ENCODE measurements around the gene ANXA11.

The ANXA11 gene

DNA sequence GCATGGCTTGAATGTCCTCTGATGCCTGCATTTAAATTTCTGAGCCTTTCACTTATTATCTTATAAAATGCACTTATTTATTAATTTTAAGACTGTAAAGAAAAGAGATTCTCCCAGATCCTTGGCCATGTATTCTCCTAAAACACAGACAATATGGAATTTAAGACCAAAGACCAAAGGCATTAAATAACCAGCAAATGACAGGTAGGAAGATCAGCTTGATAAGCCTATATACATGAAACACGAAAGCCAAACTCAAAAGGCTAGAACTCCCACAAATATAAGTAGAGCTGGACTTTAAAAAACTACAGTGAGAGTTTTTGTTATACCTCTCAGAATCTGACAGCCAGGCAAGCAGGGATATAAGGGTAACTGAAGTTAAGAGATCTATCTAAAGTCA is 5.1 kb downstream of the ANXA11 start:
- no peak for ATAC-seq (ENCODE audit: insufficient read depth, low read depth)
- H3K27ac ChIP-seq (ENCODE audit: low read length) = no peak overlapping the region
- TF ChIP-seq CTCF (IDR thresholded peaks at IDR 0.05; ENCODE audit: borderline replicate concordance, extremely low read depth, low read length, poor library complexity, severe bottlenecking) = no peak
- H3K9ac ChIP-seq (ENCODE audit: low read depth, low read length) = no peak overlapping the region
- DNase-seq = no peak
- H2AFZ ChIP-seq (ENCODE audit: low read depth, low read length) = no peak overlapping the region
- H3K4me1 ChIP-seq (ENCODE audit: insufficient read depth, low read length) = peaks cover 22% of the 10 kb centered on the region
- H3K36me3 ChIP-seq (ENCODE audit: insufficient read depth, low read length) = peaks cover under 1% of the 10 kb centered on the region
- peaks cover 54% of the 10 kb centered on the region for H4K20me1 ChIP-seq (ENCODE audit: insufficient read depth, low read length)
- peaks cover 87% of the 10 kb centered on the region for H3K79me2 ChIP-seq (ENCODE audit: insufficient read depth, low read length)
- H3K4me2 ChIP-seq (ENCODE audit: insufficient read depth, low read length) = no peak overlapping the region
- H3K27me3 ChIP-seq (ENCODE audit: insufficient read depth, low read length, poor library complexity) = no peaks in the 10 kb centered on the region
- no peak overlapping the region for H3K4me3 ChIP-seq (ENCODE audit: low read depth in 1 of 2, low read length in 2 of 2)
- H3K9me3 ChIP-seq (ENCODE audit: insufficient read depth, low read length, severe bottlenecking) = no peaks in the 10 kb centered on the region

GRCh38 chr10:80199828-80200227 is 5.5 kb downstream of the ANXA11 start:
- no peak overlapping the region for H3K27ac ChIP-seq (ENCODE audit: low read length)
- H3K9ac ChIP-seq (ENCODE audit: low read depth, low read length) = no peak overlapping the region
- TF ChIP-seq EZH2 (IDR thresholded peaks at IDR 0.05; ENCODE audit: borderline replicate concordance, low read depth, low read length, severe bottlenecking) (no peak), CTCF (IDR thresholded peaks at IDR 0.05; ENCODE audit: borderline replicate concordance, extremely low read depth, low read length, poor library complexity, severe bottlenecking) (no peak)
- no peak for DNase-seq
- no peaks in the 10 kb centered on the region for H3K9me3 ChIP-seq (ENCODE audit: insufficient read depth, low read length, severe bottlenecking)
- peaks cover 87% of the 10 kb centered on the region for H3K79me2 ChIP-seq (ENCODE audit: insufficient read depth, low read length)
- peaks cover 59% of the 10 kb centered on the region for H4K20me1 ChIP-seq (ENCODE audit: insufficient read depth, low read length)
- peaks cover 5% of the 10 kb centered on the region for H3K36me3 ChIP-seq (ENCODE audit: insufficient read depth, low read length)
- no peaks in the 10 kb centered on the region for H3K27me3 ChIP-seq (ENCODE audit: insufficient read depth, low read length, poor library complexity)
- H2AFZ ChIP-seq (ENCODE audit: low read depth, low read length) = no peak overlapping the region
- peaks cover 22% of the 10 kb centered on the region for H3K4me1 ChIP-seq (ENCODE audit: insufficient read depth, low read length)
- H3K4me2 ChIP-seq (ENCODE audit: insufficient read depth, low read length) = no peak overlapping the region
- no peak overlapping the region for H3K4me3 ChIP-seq (ENCODE audit: low read depth in 1 of 2, low read length in 2 of 2)
- no peak for ATAC-seq (ENCODE audit: insufficient read depth, low read depth)

DNA sequence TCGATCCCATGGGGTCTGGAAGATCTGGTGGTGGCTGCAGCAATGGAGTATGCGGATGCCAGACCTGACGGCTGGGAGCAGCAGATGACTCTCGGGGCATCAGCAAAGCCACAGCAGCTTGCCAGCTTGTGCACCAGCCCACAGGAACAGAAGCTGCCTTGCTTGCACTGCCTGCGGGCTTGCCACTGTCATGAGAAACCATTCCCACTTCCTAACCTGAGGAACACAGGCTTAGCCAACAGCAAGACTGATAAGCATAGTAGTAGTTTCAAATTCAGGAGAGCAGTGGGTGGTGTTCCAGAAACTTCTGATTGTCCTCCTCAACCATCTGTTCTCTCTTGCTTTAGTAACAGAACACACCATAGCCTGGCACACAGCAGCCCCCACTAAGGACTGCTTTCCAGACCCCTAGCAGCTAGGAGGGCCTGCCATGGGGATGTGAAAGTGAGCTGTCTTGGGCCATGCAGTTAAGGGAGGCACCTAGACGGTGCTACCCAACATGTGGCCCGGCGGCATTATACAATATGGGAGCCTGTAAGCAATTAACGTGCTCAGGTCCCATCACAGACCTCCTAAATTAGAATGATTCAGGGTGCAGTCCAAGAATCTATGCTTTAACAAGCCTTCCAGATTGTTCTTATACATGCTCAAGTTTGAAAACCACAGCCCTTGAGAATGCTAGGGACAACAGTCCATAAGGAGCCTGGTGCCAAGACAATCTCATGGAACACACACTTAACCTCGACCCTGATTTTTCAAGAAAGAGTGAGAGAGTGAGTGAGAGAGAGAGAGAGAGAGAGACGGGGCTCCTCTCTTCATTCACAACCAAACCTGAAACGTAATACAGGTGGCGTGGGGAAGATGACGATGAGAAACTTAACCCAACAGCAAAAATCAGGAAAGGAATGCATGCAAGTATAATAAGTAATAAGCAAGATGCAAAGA is 7.1 kb downstream of the ANXA11 start:
- Histone ChIP-seq H2AFZ (ENCODE audit: low read depth, low read length) (no peak overlapping the region), H3K9me3 (ENCODE audit: insufficient read depth, low read length, severe bottlenecking) (no peaks in the 10 kb centered on the region), H4K20me1 (ENCODE audit: insufficient read depth, low read length) (peaks cover 60% of the 10 kb centered on the region), H3K36me3 (ENCODE audit: insufficient read depth, low read length) (peaks cover 5% of the 10 kb centered on the region), H3K9ac (ENCODE audit: low read depth, low read length) (no peak overlapping the region), H3K4me3 (ENCODE audit: low read depth in 1 of 2, low read length in 2 of 2) (no peak overlapping the region), H3K4me2 (ENCODE audit: insufficient read depth, low read length) (no peak overlapping the region), H3K4me1 (ENCODE audit: insufficient read depth, low read length) (peaks cover 6% of the 10 kb centered on the region), H3K27ac (ENCODE audit: low read length) (no peak overlapping the region), H3K79me2 (ENCODE audit: insufficient read depth, low read length) (peaks cover 83% of the 10 kb centered on the region), H3K27me3 (ENCODE audit: insufficient read depth, low read length, poor library complexity) (no peaks in the 10 kb centered on the region)
- no peak for ATAC-seq (ENCODE audit: insufficient read depth, low read depth)
- TF ChIP-seq EZH2 (IDR thresholded peaks at IDR 0.05; ENCODE audit: borderline replicate concordance, low read depth, low read length, severe bottlenecking) (no peak), CTCF (IDR thresholded peaks at IDR 0.05; ENCODE audit: borderline replicate concordance, extremely low read depth, low read length, poor library complexity, severe bottlenecking) (no peak)
- DNase-seq = no peak

Measured in DND-41 (cell line).